Epithelial cell of proximal tubule (primary cell): ENCODE data around the gene KLK3. TPM values are rescaled to one million over a fixed set of nuclear protein-coding genes. Genes with fewer than 3 reads are reported as not detected.

Experiments used
- DNase-seq: peaks from one replicate; pipeline ENCODE4 v3.0.0-alpha.2; 2011; ENCODE audit warnings: low read depth
- H3K4me3 ChIP-seq: 2 replicates; pipeline ENCODE4 v1.5.1; 2011; ENCODE audit warnings: low read depth, mild to moderate bottlenecking, low read length
- CTCF ChIP-seq: conservative IDR thresholded peaks from 2 replicates; pipeline ENCODE4 v1.5.1; 2012; ENCODE audit warnings: low read depth, mild to moderate bottlenecking, low read length
- total RNA-seq: library from RNA; depleted of rRNA; stranded (reverse); fragments of >200 nt; gene quantifications from 2 replicates; pipeline ENCODE4 v1.2.3, GENCODE V29; 2015

The KLK3 gene
- total RNA-seq, 1 donor from 2014 or later: not detected

- no peak overlapping the region for H3K4me3 ChIP-seq
- DNase-seq: no peak
- TF ChIP-seq CTCF: no peak
These were observed 42.5 kb downstream of the KLK3 start for GRCh38 chr19:50897191-50897607.

- no peak for DNase-seq
- peak; percentile 14 for TF ChIP-seq CTCF
- H3K4me3 ChIP-seq: no peak overlapping the region
These were observed 42.9 kb downstream of the KLK3 start for GRCh38 chr19:50897612-50898011.

- H3K4me3 ChIP-seq: no peak overlapping the region
- DNase-seq: no peak
- no peak for TF ChIP-seq CTCF
These were observed 43.3 kb downstream of the KLK3 start for GRCh38 chr19:50898018-50898417.

- no peak overlapping the region for H3K4me3 ChIP-seq
- no peak for DNase-seq
- TF ChIP-seq CTCF: no peak
These were observed 44.9 kb downstream of the KLK3 start for GRCh38 chr19:50899569-50899968.

- no peak for DNase-seq
- no peak overlapping the region for H3K4me3 ChIP-seq
- TF ChIP-seq CTCF: no peak
These were observed 47.9 kb downstream of the KLK3 start for GRCh38 chr19:50902640-50903039.

GRCh38 chr19:50906217-50906616 lies 51.5 kb downstream of the KLK3 start:
- no peak overlapping the region for H3K4me3 ChIP-seq
- peak; percentile 63 for TF ChIP-seq CTCF
- no peak for DNase-seq

- DNase-seq: no peak
- H3K4me3 ChIP-seq: no peak overlapping the region
- TF ChIP-seq CTCF: no peak
These were observed 53.6 kb downstream of the KLK3 start for GRCh38 chr19:50908336-50908735.
